ENCODE results near the gene IFIT5.

GRCh38 chr10:89414146-89414878, at the start of gene IFIT5:
- TF ChIP-seq CTCF (IDR thresholded peaks at IDR 0.05; ENCODE audit: low read depth, low read length): no peak
- no peak for TF ChIP-seq POLR2A (IDR thresholded peaks at IDR 0.05; ENCODE audit: extremely low read depth, insufficient read length)
- peak; percentile 42; the same call in 1 of the 2 replicates for TF ChIP-seq MAX (IDR thresholded peaks at IDR 0.05; ENCODE audit: low read depth, low read length)
- peak; percentile 52 for TF ChIP-seq MYC (IDR thresholded peaks at IDR 0.05; ENCODE audit: low read depth, low read length)
